ENCODE data around the gene CRYAB. TPM values are rescaled to one million over a fixed set of nuclear protein-coding genes. Genes with fewer than 3 reads are reported as not detected.

CRYAB gene
- total RNA-seq, 1 donor from 2014 or later = 2,279 TPM

Other genes starting within 250 kb of the CRYAB start
- gene PPP2R1B, start 145.4 kb downstream of the CRYAB start, total RNA-seq = 239 TPM
- gene ALG9, start 40.2 kb downstream of the CRYAB start, total RNA-seq = 161 TPM
- 2.1 TPM for gene FDXACB1, start 32.6 kb downstream of the CRYAB start, total RNA-seq
- gene CFAP68, start 32.2 kb downstream of the CRYAB start, total RNA-seq = 11.9 TPM
- gene HSPB2, start 964 bp upstream of the CRYAB start, total RNA-seq = 17.1 TPM
- 3.1 TPM for gene C11orf52, start 7.1 kb upstream of the CRYAB start, total RNA-seq
- gene DIXDC1, start 25.6 kb upstream of the CRYAB start, total RNA-seq = 48.8 TPM
- 77.7 TPM for gene DLAT, start 113.6 kb upstream of the CRYAB start, total RNA-seq
- gene PIH1D2, start 162.2 kb upstream of the CRYAB start, total RNA-seq = 1.5 TPM
- 13.6 TPM for gene NKAPD1, start 162.5 kb upstream of the CRYAB start, total RNA-seq
- 57.2 TPM for gene TIMM8B, start 175.0 kb upstream of the CRYAB start, total RNA-seq
- 86.4 TPM for gene SDHD, start 175.1 kb upstream of the CRYAB start, total RNA-seq

Data from mesenteric fat pad (tissue), 1 donor.